Left lung (tissue), 10 donors: ENCODE data around the gene COIL. TPM values are rescaled to one million over a fixed set of nuclear protein-coding genes. Genes with fewer than 3 reads are reported as not detected.

ENCODE experiments used
- ATAC-seq: fragments of 200-7000 bp; cut with Tn5 transposase; one replicate; pipeline ENCODE4 v1.9.1; 2020; ENCODE audit warnings: moderate library complexity
- DNase-seq, 4 donors: peaks; one replicate each; pipeline ENCODE4 v3.0.0-alpha.2; 2013 to 2020
- H3K27ac ChIP-seq, 2 donors: fragments of 200-600 bp; sonication (generic) in 1 of 2; one replicate each; pipeline versions ENCODE4 v1.5.0 to v1.8.0; 2020 to 2021
- H3K27me3 ChIP-seq, 2 donors: fragments of 200-600 bp; sonication (generic) in 1 of 2; one replicate each; pipeline versions ENCODE4 v1.5.0 to v1.8.0; 2020 to 2021
- H3K36me3 ChIP-seq, 2 donors: fragments of 200-600 bp; sonication (generic) in 1 of 2; one replicate each; pipeline versions ENCODE4 v1.5.0 to v1.8.0; 2020 to 2021
- H3K4me1 ChIP-seq, 2 donors: fragments of 200-600 bp; one replicate each; pipeline ENCODE4 v1.8.0; 2021
- H3K4me3 ChIP-seq, 2 donors: fragments of 200-600 bp; sonication (generic) in 1 of 2; one replicate each; pipeline versions ENCODE4 v1.5.0 to v1.8.0; 2020 to 2021; ENCODE audit warnings: mild to moderate bottlenecking in 1 of 2
- H3K9me3 ChIP-seq, 2 donors: fragments of 200-600 bp; sonication (generic) in 1 of 2; one replicate each; pipeline versions ENCODE4 v1.5.0 to v1.8.0; 2020 to 2021
- CTCF ChIP-seq, 2 donors: fragments of 200-600 bp; sonication (generic) in 1 of 2; IDR thresholded peaks; one replicate each; pipeline versions ENCODE4 v1.5.0 to v1.8.0; 2021; ENCODE audit warnings: antibody characterized with exemption in 2 of 2
- intact Hi-C, 2 donors: fragments of 100-400 bp; cut with DNase I; formaldehyde crosslinking; loops; one replicate each; pipeline versions ENCODE4 v1.11.2 to v1.14.2; 2022
- polyA plus RNA-seq, 6 donors: library from polyadenylated mRNA; unstranded; fragments of 120-200 nt; gene quantifications; one replicate each; pipeline ENCODE4 v1.2.1, GENCODE V29; 2013; ENCODE audit not compliant: insufficient read length in 6 of 6
- total RNA-seq, 2 donors: library from RNA; stranded (reverse); fragmentation: NEBNext Ultra II Directional; extraction: Animal tissue kit (Norgen Biotek cat#: 25700); gene quantifications; one replicate each; pipeline ENCODE4 v1.2.1, GENCODE V29; 2021
- donor health status: DM: no; HTN: yes; CAD: no.
- donor health status: DM: no; HTN: no; CAD: no.

The COIL gene
- total and polyA plus RNA-seq, 8 donors = 10.9 to 33.8 (median 29.7) TPM

GRCh38 chr17:56893503-56893902 lies 67.3 kb downstream of the COIL start:
- H3K27ac ChIP-seq = peak overlapping the region in 1 of 2 donors; percentile 4
- H3K4me1 ChIP-seq = no peaks in the 10 kb centered on the region
- no peaks in the 10 kb centered on the region for H3K27me3 ChIP-seq
- ATAC-seq (no peak), DNase-seq (no peak)
- peaks cover 0 to 100% of the 10 kb centered on the region in 2 donors for H3K36me3 ChIP-seq
- H3K9me3 ChIP-seq = no peaks in the 10 kb centered on the region
- H3K4me3 ChIP-seq = no peak overlapping the region
- intact Hi-C loops = no loop called here
- no peak for TF ChIP-seq CTCF (IDR thresholded peaks at IDR 0.05)

GRCh38 chr17:56892333-56892732 lies 68.5 kb downstream of the COIL start:
- no peak for DNase-seq
- H3K36me3 ChIP-seq = peaks cover 0 to 100% of the 10 kb centered on the region in 2 donors

DNA sequence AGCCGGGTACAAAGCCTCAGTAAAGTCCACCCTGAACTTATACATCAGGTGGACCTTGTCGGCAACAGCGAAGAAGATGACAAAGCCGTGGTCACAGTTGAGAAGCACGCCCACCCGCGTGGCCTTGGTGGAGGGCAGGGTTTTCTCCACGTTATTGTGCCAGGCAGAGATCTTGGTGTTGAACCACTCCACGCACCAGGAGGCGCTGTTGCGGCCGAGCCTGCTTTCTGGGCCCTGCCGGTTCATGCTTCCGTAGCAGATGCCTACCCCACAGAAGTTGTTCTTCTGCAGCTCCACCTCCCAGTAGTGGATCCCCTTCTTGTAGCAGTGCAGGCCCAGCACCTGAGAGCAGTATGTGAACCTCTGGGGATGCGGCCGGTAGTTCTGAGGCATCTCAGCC lies 69.1 kb downstream of the COIL start:
- Histone ChIP-seq H3K27ac (no peak overlapping the region), H3K27me3 (no peaks in the 10 kb centered on the region), H3K9me3 (peaks cover 0 to 8% of the 10 kb centered on the region in 2 donors), H3K4me3 (no peak overlapping the region), H3K36me3 (peaks cover 0 to 100% of the 10 kb centered on the region in 2 donors), H3K4me1 (no peaks in the 10 kb centered on the region)
- no peak for DNase-seq
- TF ChIP-seq CTCF (IDR thresholded peaks at IDR 0.05) = peak; percentile 10 to 55
- intact Hi-C loops = no loop called here
- peak; percentile 47 for ATAC-seq

More at GRCh38 chr17:56892333-56892732, 68.5 kb downstream of the COIL start:
- Histone ChIP-seq H3K27ac (no peak overlapping the region), H3K9me3 (peaks cover 0 to 8% of the 10 kb centered on the region in 2 donors), H3K4me3 (no peak overlapping the region), H3K4me1 (no peaks in the 10 kb centered on the region), H3K27me3 (no peaks in the 10 kb centered on the region)
- ATAC-seq = no peak
- intact Hi-C loops = no loop called here
- TF ChIP-seq CTCF (IDR thresholded peaks at IDR 0.05) = no peak

DNA sequence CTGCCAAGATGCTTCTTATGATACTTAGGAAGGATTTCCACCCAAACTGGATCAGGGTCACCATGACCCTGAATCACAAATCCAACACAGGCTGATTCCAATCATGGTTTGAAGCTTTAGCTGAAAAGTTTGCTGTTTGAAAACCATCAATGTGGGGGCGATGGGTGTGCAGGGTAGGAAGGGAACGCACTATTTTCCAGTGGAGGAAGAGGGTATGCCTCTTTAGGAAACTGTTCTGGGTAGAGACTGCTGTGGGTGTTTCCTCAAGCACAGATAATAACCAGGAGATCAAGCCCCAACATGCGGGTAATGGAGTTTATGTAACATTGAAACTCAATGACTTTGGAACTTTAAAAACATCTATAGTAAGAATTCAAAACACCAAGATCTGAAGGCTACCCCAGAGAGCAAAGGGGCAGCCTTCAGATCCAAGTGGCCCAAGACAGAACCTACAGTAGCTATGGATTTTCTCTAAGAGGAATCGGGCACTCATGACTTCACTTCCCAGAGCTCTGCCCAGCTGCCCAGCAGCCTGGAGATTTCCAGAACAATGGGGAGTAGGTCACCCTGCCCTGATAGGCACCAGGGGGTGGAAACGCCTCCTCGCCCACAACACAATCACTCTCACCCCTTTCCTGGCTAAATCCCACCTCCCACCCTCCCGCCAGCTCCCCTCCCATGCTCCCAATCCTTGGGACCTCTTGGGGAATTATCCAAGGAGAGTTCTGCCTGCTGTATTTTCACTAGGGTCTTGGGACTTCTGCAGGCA lies 69.8 kb downstream of the COIL start:
- no peak overlapping the region for H3K4me3 ChIP-seq
- H3K27ac ChIP-seq = no peak overlapping the region
- no peak for TF ChIP-seq CTCF (IDR thresholded peaks at IDR 0.05)
- intact Hi-C loops = no loop called here
- ATAC-seq (no peak), DNase-seq (no peak)
- peaks cover 0 to 100% of the 10 kb centered on the region in 2 donors for H3K36me3 ChIP-seq
- H3K9me3 ChIP-seq = peaks cover 0 to 8% of the 10 kb centered on the region in 2 donors
- no peaks in the 10 kb centered on the region for H3K27me3 ChIP-seq
- no peaks in the 10 kb centered on the region for H3K4me1 ChIP-seq

DNA sequence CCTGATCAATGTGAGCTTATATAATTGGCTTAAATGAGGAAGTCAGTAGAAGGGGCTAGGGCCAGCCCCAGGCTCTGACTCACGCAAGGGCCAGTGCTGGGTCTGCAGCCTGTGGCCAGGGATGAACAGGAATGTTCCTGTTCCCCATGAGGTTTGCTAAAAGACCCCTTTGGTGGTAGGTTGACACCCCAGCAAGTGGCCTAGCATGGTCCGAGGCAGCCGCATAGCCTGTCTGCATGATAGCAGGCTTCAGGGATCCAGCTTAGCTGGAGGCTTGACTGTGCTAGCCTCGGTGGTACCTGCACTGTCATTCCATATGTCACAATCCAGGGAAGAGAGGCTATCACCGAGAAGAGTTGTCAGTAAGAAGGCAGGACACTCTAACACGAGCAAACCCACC lies 70.5 kb downstream of the COIL start:
- H3K27me3 ChIP-seq = no peaks in the 10 kb centered on the region
- DNase-seq (no peak), ATAC-seq (no peak)
- H3K9me3 ChIP-seq = peaks cover 0 to 8% of the 10 kb centered on the region in 2 donors
- peaks cover 0 to 100% of the 10 kb centered on the region in 2 donors for H3K36me3 ChIP-seq
- intact Hi-C loops = no loop called here
- TF ChIP-seq CTCF (IDR thresholded peaks at IDR 0.05) = no peak
- H3K27ac ChIP-seq = no peak overlapping the region
- H3K4me1 ChIP-seq = no peaks in the 10 kb centered on the region
- H3K4me3 ChIP-seq = no peak overlapping the region

Other genes with a start within 250 kb of the COIL start
- 1 to 10 TPM; 1.6 to 3.1 TPM for gene C17orf67, start 127.1 kb downstream of the COIL start, total RNA-seq
- 1 to 10 TPM; 2.3 to 5.0 (median 3.9) TPM for gene C17orf67, start 127.1 kb downstream of the COIL start, polyA plus RNA-seq
- 10 to 100 TPM in 1 of 2 donors, 1 to 10 TPM in 1; 7.3 to 10.5 TPM for gene DGKE, start 126.9 kb downstream of the COIL start, total RNA-seq
- gene DGKE, start 126.9 kb downstream of the COIL start, polyA plus RNA-seq = 10 to 100 TPM in 5 of 6 donors, 1 to 10 TPM in 1; 9.2 to 14.7 (median 13.3) TPM
- gene TRIM25, start 47.0 kb downstream of the COIL start, total RNA-seq = 100 to 1,000 TPM in 1 of 2 donors, 10 to 100 TPM in 1; 71.4 to 127 TPM
- 10 to 100 TPM; 42.3 to 55.3 (median 43.9) TPM for gene TRIM25, start 47.0 kb downstream of the COIL start, polyA plus RNA-seq
- 100 to 1,000 TPM; 117 to 120 TPM for gene SCPEP1, start 17.1 kb upstream of the COIL start, total RNA-seq
- gene SCPEP1, start 17.1 kb upstream of the COIL start, polyA plus RNA-seq = 10 to 100 TPM; 52.1 to 66.9 (median 56.8) TPM
- gene AKAP1, start 124.2 kb upstream of the COIL start, total RNA-seq = 10 to 100 TPM; 43.6 to 47.6 TPM
- 10 to 100 TPM; 39.5 to 51.6 (median 48.2) TPM for gene AKAP1, start 124.2 kb upstream of the COIL start, polyA plus RNA-seq